ENCODE measurements around the gene NPEPPS.
"Not testable (repeated sequence)": the region's sequence is repeated elsewhere in the genome, so short reads cannot be mapped to it uniquely, and the experiment has no call there.

NPEPPS gene

GRCh38 chr17:47560517-47561043 is 29.7 kb downstream of the NPEPPS start:
- not testable (repeated sequence) for H3K4me3 ChIP-seq (ENCODE audit: low read depth, low read length)

GRCh38 chr17:47561698-47562405 is 30.9 kb downstream of the NPEPPS start:
- H3K4me3 ChIP-seq (ENCODE audit: low read depth, low read length) = not testable (repeated sequence)

GRCh38 chr17:47562406-47562705 is 31.4 kb downstream of the NPEPPS start:
- not testable (repeated sequence) for H3K4me3 ChIP-seq (ENCODE audit: low read depth, low read length)

GRCh38 chr17:47567261-47567660 is 36.4 kb downstream of the NPEPPS start:
- H3K4me3 ChIP-seq (ENCODE audit: low read depth, low read length) = not testable (repeated sequence)

GRCh38 chr17:47572561-47572960 is 41.7 kb downstream of the NPEPPS start:
- not testable (repeated sequence) for H3K4me3 ChIP-seq (ENCODE audit: low read depth, low read length)

GRCh38 chr17:47582416-47582815 is 51.5 kb downstream of the NPEPPS start:
- not testable (repeated sequence) for H3K4me3 ChIP-seq (ENCODE audit: low read depth, low read length)

- H3K4me3 ChIP-seq (ENCODE audit: low read depth, low read length) = not testable (repeated sequence)
Measured at GRCh38 chr17:47586378-47587055, 55.6 kb downstream of the NPEPPS start.

- H3K4me3 ChIP-seq (ENCODE audit: low read depth, low read length) = not testable (repeated sequence)
Measured at GRCh38 chr17:47593522-47593921, 62.6 kb downstream of the NPEPPS start.

GRCh38 chr17:47603830-47604597 is 73.1 kb downstream of the NPEPPS start:
- no peak for TF ChIP-seq CTCF (IDR thresholded peaks at IDR 0.05; ENCODE audit: borderline replicate concordance, insufficient read depth, low read depth, low read length)
- H3K4me3 ChIP-seq (ENCODE audit: low read depth, low read length) = no peak overlapping the region

- no peak for TF ChIP-seq CTCF (IDR thresholded peaks at IDR 0.05; ENCODE audit: borderline replicate concordance, insufficient read depth, low read depth, low read length)
- no peak overlapping the region for H3K4me3 ChIP-seq (ENCODE audit: low read depth, low read length)
Measured at GRCh38 chr17:47604598-47604927, 73.7 kb downstream of the NPEPPS start.

GRCh38 chr17:47605011-47605410 is 74.1 kb downstream of the NPEPPS start:
- H3K4me3 ChIP-seq (ENCODE audit: low read depth, low read length) = no peak overlapping the region
- TF ChIP-seq CTCF (IDR thresholded peaks at IDR 0.05; ENCODE audit: borderline replicate concordance, insufficient read depth, low read depth, low read length) = no peak

Data from GM12875 (cell line).